Naive thymus-derived CD4-positive, alpha-beta T cell (primary cell): Measurements from ENCODE around the gene DYNC1I1. TPM values are rescaled to one million over a fixed set of nuclear protein-coding genes. Genes with fewer than 3 reads are reported as not detected.

Source experiments
- ATAC-seq: fragments of 150-1000 bp; cut with Tn5 transposase; 2 replicates; pipeline ENCODE4 v1.10.0; 2021; ENCODE audit warnings: mild to moderate bottlenecking, moderate library complexity
- CTCF ChIA-PET: fragments of 350-600 bp; sonication (Branson Sonifier 250); formaldehyde crosslinking; loops from one replicate; lab custom pipeline; 2021; ENCODE audit warnings: antibody characterized with exemption; lab: Charles Lee
- POLR2A ChIA-PET: fragments of 350-600 bp; sonication (Branson Sonifier 250); formaldehyde crosslinking; loops from one replicate; lab custom pipeline; 2021; ENCODE audit warnings: antibody characterized with exemption, inconsistent platforms; lab: Charles Lee
- DNase-seq, 9 donors: peaks; one replicate each; pipeline versions ENCODE4 v3.0.0 to v3.0.0-alpha.2; 2020 to 2022; ENCODE audit warnings: mixed read lengths in 1 of 9
- H3K27ac ChIP-seq: one replicate; pipeline ENCODE4 v1.7.0; 2013; ENCODE audit warnings: mild to moderate bottlenecking, low read depth, low read length, moderate library complexity
- H3K27me3 ChIP-seq, 2 donors: one replicate each; pipeline ENCODE4 v1.7.0; 2013; ENCODE audit warnings: low read length in 2 of 2, mild to moderate bottlenecking in 2 of 2, moderate library complexity in 2 of 2; ENCODE audit not compliant: control insufficient read depth in 2 of 2, insufficient read depth in 2 of 2
- H3K36me3 ChIP-seq, 3 experiments: 1 replicate in 2 of 3; 2 replicates in 1 of 3; pipeline ENCODE4 v1.7.0; 2013; ENCODE audit warnings: low read length in 3 of 3, mild to moderate bottlenecking in 3 of 3, moderate library complexity in 1 of 3; ENCODE audit not compliant: insufficient read depth in 3 of 3, control insufficient read depth in 2 of 3
- H3K4me1 ChIP-seq, 2 donors: one replicate each; pipeline ENCODE4 v1.7.0; 2013; ENCODE audit warnings: low read length in 2 of 2, mild to moderate bottlenecking in 2 of 2, moderate library complexity in 1 of 2; ENCODE audit not compliant: control insufficient read depth in 2 of 2, insufficient read depth in 2 of 2
- H3K4me3 ChIP-seq: 2 replicates; pipeline ENCODE4 v1.7.0; 2013; ENCODE audit warnings: mild to moderate bottlenecking, low read length
- H3K9me3 ChIP-seq, 3 experiments: 1 replicate in 2 of 3; 2 replicates in 1 of 3; pipeline ENCODE4 v1.7.0; 2013; ENCODE audit warnings: low read length in 3 of 3; ENCODE audit not compliant: control insufficient read depth in 2 of 3
- H3K27ac Mint-ChIP-seq, 9 donors: one replicate each; pipeline ENCODE4 v1.8.0; 2020 to 2022; ENCODE audit warnings: mixed read lengths in 9 of 9, mild to moderate bottlenecking in 8 of 9, moderate library complexity in 5 of 9, inconsistent platforms in 2 of 9
- H3K27me3 Mint-ChIP-seq, 5 donors: one replicate each; pipeline ENCODE4 v1.8.0; 2021 to 2022; ENCODE audit warnings: mixed read lengths in 5 of 5, mild to moderate bottlenecking in 1 of 5
- H3K36me3 Mint-ChIP-seq, 5 donors: one replicate each; pipeline ENCODE4 v1.8.0; 2020 to 2022; ENCODE audit warnings: mixed read lengths in 5 of 5, mild to moderate bottlenecking in 3 of 5, inconsistent platforms in 1 of 5
- H3K4me1 Mint-ChIP-seq, 7 donors: one replicate each; pipeline ENCODE4 v1.8.0; 2020 to 2022; ENCODE audit warnings: mixed read lengths in 7 of 7, mild to moderate bottlenecking in 3 of 7, inconsistent platforms in 1 of 7
- H3K4me3 Mint-ChIP-seq, 10 donors: one replicate each; pipeline ENCODE4 v1.8.0; 2020 to 2022; ENCODE audit warnings: mild to moderate bottlenecking in 10 of 10, mixed read lengths in 10 of 10, moderate library complexity in 6 of 10, inconsistent platforms in 2 of 10
- H3K9me3 Mint-ChIP-seq, 11 donors: one replicate each; pipeline ENCODE4 v1.8.0; 2020 to 2022; ENCODE audit warnings: mixed read lengths in 11 of 11, mild to moderate bottlenecking in 4 of 11, inconsistent platforms in 1 of 11, moderate library complexity in 1 of 11
- intact Hi-C, 2 donors: fragments of 100-400 bp; cut with micrococcal nuclease; formaldehyde crosslinking; loops; one replicate each; pipeline ENCODE4 v1.15.1; 2023
- polyA plus RNA-seq, 2 donors: library from polyadenylated mRNA; unstranded; fragments of 300-500 nt; fragmentation: Illumina TruSeq; gene quantifications; one replicate each; pipeline ENCODE4 v1.2.3, GENCODE V29; 2021
- total RNA-seq, 6 experiments: library from RNA in 5 of 6; stranded (reverse) in 5 of 6; gene quantifications; 1 replicate in 5 of 6; 2 replicates in 1 of 6; pipeline ENCODE4 v1.2.3 and lab custom pipeline; 2021 to 2026

Gene DYNC1I1
- total and polyA plus RNA-seq, 7 experiments from 2014 or later, result 0.61 TPM; not detected in 6

DNA sequence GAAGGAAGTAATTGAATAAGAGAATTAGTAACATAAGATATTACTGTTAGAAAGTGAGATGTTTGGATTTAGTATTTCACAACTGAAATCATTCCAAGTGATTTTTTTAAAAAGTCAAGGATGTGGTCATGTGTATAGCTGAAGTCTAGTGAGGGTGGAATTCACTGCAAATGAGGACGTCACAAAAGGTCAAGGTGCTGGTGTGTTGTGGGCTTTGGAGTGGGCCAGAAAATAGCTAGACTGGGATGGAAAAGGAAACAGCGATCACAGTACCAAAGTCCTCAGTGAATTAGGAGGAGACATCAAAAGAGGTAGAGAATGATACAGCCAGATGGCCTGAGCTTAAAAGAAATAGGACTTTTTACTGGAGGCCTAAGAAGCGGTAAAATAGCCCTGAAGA is 272.8 kb downstream of the DYNC1I1 start:
- Mint-ChIP-seq H3K4me3 (no peak overlapping the region), H3K4me1 (no peaks in the 10 kb centered on the region), H3K9me3 (peaks cover 0 to 1% (median 0%) of the 10 kb centered on the region in 11 donors), H3K27me3 (peaks cover 4 to 17% (median 15%) of the 10 kb centered on the region in 5 donors), H3K27ac (no peak overlapping the region), H3K36me3 (no peaks in the 10 kb centered on the region)
- Histone ChIP-seq H3K4me1 (no peaks in the 10 kb centered on the region), H3K36me3 (no peaks in the 10 kb centered on the region), H3K4me3 (no peak overlapping the region), H3K27me3 (no peaks in the 10 kb centered on the region), H3K27ac (no peak overlapping the region), H3K9me3 (no peaks in the 10 kb centered on the region)
- ChIA-PET CTCF (no interaction called here), POLR2A (no interaction called here)
- intact Hi-C loops, result no loop called here
- ATAC-seq (no peak), DNase-seq (no peak)

DNA sequence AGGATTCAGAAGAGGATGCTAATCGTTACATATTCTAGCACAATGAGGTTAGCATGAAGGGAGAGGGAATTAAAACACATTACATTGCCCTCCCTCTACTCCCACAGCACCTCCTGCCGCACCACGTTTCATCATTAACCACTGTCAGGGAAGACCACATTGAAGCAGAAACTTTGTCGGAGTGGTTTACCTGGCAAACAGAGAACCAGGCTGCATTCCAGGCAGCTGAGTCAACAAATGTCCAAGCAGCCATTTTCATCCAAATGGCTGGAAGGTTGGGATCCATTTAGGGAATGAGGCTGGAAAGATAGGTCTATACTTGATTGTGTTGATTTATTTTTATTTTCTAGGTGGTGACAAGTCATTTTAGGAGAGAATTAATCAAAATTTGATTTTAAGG is 273.6 kb downstream of the DYNC1I1 start:
- Histone ChIP-seq H3K27ac (no peak overlapping the region), H3K4me1 (no peaks in the 10 kb centered on the region), H3K27me3 (no peaks in the 10 kb centered on the region), H3K4me3 (no peak overlapping the region), H3K36me3 (no peaks in the 10 kb centered on the region), H3K9me3 (no peaks in the 10 kb centered on the region)
- ChIA-PET POLR2A (no interaction called here), CTCF (no interaction called here)
- no peak overlapping the region for H3K27ac Mint-ChIP-seq
- no peak overlapping the region for H3K4me3 Mint-ChIP-seq
- DNase-seq (no peak), ATAC-seq (no peak)
- H3K36me3 Mint-ChIP-seq, result no peaks in the 10 kb centered on the region
- H3K27me3 Mint-ChIP-seq, result peaks cover 0 to 11% (median 8%) of the 10 kb centered on the region in 5 donors
- intact Hi-C loops, result no loop called here
- H3K9me3 Mint-ChIP-seq, result no peaks in the 10 kb centered on the region
- no peaks in the 10 kb centered on the region for H3K4me1 Mint-ChIP-seq

DNA sequence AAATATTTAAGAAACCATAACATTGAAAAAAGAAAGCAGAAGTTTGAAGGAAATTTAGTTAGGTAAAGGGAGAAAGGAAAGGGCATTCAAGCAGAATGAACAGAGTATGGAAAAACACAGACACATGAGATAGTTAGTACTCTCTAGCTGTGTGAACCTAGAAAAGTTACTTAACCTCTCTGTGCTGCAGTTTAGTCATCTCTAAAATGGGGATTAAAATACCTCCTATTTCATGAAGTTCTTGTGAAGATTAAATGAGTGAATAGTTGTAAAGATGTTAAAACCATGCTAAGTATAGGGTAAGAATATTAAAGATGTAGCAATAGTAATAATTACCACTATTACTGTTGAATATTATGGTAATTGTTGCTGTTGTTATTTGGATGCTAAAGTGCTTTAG is 279.9 kb downstream of the DYNC1I1 start:
- no peak overlapping the region for H3K4me3 Mint-ChIP-seq
- ChIA-PET POLR2A (no interaction called here), CTCF (no interaction called here)
- no peaks in the 10 kb centered on the region for H3K36me3 Mint-ChIP-seq
- Histone ChIP-seq H3K27me3 (no peaks in the 10 kb centered on the region), H3K9me3 (no peaks in the 10 kb centered on the region), H3K36me3 (no peaks in the 10 kb centered on the region), H3K4me3 (no peak overlapping the region), H3K27ac (no peak overlapping the region), H3K4me1 (no peaks in the 10 kb centered on the region)
- intact Hi-C loops, result no loop called here
- H3K27ac Mint-ChIP-seq, result no peak overlapping the region
- no peaks in the 10 kb centered on the region for H3K9me3 Mint-ChIP-seq
- no peak for ATAC-seq
- no peaks in the 10 kb centered on the region for H3K4me1 Mint-ChIP-seq
- peaks cover 7 to 18% (median 11%) of the 10 kb centered on the region in 5 donors for H3K27me3 Mint-ChIP-seq
- no peak for DNase-seq

DNA sequence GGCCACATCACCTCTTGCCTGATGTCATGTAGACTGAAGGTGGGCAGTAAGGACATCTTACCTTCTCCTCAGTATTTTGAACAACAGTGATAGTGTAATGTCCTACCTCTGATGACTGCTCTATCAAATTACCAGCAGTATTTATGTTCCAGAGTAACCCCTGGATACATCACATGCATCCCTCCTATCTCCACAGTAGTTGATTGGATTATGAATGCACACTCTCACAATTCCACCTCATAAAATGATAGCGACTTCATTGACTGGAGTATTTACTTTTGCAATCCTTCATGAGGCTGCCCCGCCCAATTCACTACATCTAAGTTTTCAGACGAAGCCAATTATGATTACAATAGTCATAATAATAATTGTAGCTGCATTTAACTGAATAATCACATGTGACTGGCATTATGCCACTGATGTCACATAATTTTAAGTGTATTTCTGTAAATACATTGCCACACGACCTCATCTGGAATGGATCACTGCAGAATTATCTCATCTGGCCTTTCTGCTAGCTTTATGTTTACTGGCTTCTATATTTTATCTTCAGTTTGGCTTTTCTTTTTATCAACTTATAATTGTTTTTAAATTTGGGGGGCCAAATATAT is 280.6 kb downstream of the DYNC1I1 start:
- ATAC-seq, result no peak
- Histone ChIP-seq H3K9me3 (no peaks in the 10 kb centered on the region), H3K36me3 (no peaks in the 10 kb centered on the region), H3K4me3 (no peak overlapping the region), H3K27me3 (no peaks in the 10 kb centered on the region), H3K27ac (no peak overlapping the region), H3K4me1 (no peaks in the 10 kb centered on the region)
- ChIA-PET POLR2A (no interaction called here), CTCF (no interaction called here)
- Mint-ChIP-seq H3K36me3 (no peaks in the 10 kb centered on the region), H3K4me1 (no peaks in the 10 kb centered on the region), H3K27me3 (peaks cover 7 to 18% (median 15%) of the 10 kb centered on the region in 5 donors), H3K9me3 (no peaks in the 10 kb centered on the region), H3K4me3 (no peak overlapping the region), H3K27ac (no peak overlapping the region)
- DNase-seq, result no peak
- intact Hi-C loops, result no loop called here

DNA sequence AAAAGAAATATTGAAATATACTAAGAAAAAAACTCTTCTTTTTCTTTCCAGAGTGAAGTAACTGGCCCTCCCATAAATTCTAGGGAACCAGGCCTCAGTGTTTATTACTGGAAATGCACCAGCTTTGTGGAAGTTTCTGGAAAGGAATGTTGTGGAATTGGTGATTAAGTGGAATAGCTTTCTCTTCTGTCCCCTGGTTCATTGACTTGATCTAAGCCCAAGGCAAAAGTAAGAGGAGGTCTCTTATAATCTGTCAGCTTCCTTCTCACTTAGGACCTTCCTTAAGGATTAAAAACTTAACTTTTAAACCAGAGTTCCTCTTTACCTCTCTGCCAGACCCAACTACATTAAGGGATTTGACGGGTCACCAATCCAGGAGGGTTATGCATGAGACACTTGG is 283.4 kb downstream of the DYNC1I1 start:
- no peaks in the 10 kb centered on the region for H3K9me3 ChIP-seq
- ATAC-seq (no peak), DNase-seq (no peak)
- H3K4me3 Mint-ChIP-seq, result no peak overlapping the region
- H3K4me3 ChIP-seq, result no peak overlapping the region
- no peaks in the 10 kb centered on the region for H3K36me3 ChIP-seq
- H3K4me1 ChIP-seq, result no peaks in the 10 kb centered on the region
- intact Hi-C loops, result no loop called here
- H3K9me3 Mint-ChIP-seq, result no peaks in the 10 kb centered on the region
- ChIA-PET CTCF (no interaction called here), POLR2A (no interaction called here)
- H3K4me1 Mint-ChIP-seq, result no peaks in the 10 kb centered on the region
- H3K27me3 ChIP-seq, result no peaks in the 10 kb centered on the region
- no peak overlapping the region for H3K27ac ChIP-seq
- H3K27ac Mint-ChIP-seq, result no peak overlapping the region
- H3K27me3 Mint-ChIP-seq, result peaks cover 16 to 29% (median 18%) of the 10 kb centered on the region in 5 donors
- H3K36me3 Mint-ChIP-seq, result no peaks in the 10 kb centered on the region

DNA sequence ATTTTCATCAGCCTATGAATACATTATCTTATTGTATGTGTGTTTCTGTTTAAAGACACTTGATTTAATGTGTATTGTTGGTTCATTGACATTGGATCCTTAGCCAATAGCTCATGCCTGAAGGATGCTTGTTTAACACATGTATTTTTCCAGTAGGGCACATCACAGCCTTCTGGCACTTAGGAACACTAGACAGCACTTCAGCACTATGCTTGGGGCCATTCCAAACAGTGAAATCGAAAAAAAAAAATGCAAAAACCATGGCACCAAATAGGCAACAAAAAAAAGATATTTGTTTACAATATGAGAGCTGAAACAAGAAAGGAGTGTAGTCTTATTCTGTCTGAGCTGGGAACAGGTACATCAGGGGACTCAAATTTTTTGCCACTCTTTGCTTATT is 286.7 kb downstream of the DYNC1I1 start:
- CTCF ChIA-PET, result interaction anchor here (0.6 kb wide), 1 partner anchor 443 kb away, joined by 3 read pairs; no protein-coding TSS in a partner anchor
- no peak overlapping the region for H3K27ac ChIP-seq
- POLR2A ChIA-PET, result no interaction called here
- H3K4me1 Mint-ChIP-seq, result peaks cover 0 to 2% (median 0%) of the 10 kb centered on the region in 7 donors
- no peaks in the 10 kb centered on the region for H3K36me3 ChIP-seq
- DNase-seq (no peak), ATAC-seq (no peak)
- H3K4me3 ChIP-seq, result no peak overlapping the region
- no peaks in the 10 kb centered on the region for H3K27me3 ChIP-seq
- H3K4me1 ChIP-seq, result no peaks in the 10 kb centered on the region
- H3K4me3 Mint-ChIP-seq, result no peak overlapping the region
- intact Hi-C loops, result no loop called here
- H3K27ac Mint-ChIP-seq, result no peak overlapping the region
- H3K9me3 Mint-ChIP-seq, result no peaks in the 10 kb centered on the region
- H3K9me3 ChIP-seq, result no peaks in the 10 kb centered on the region
- peaks cover 13 to 48% (median 25%) of the 10 kb centered on the region in 5 donors for H3K27me3 Mint-ChIP-seq
- no peaks in the 10 kb centered on the region for H3K36me3 Mint-ChIP-seq

DNA sequence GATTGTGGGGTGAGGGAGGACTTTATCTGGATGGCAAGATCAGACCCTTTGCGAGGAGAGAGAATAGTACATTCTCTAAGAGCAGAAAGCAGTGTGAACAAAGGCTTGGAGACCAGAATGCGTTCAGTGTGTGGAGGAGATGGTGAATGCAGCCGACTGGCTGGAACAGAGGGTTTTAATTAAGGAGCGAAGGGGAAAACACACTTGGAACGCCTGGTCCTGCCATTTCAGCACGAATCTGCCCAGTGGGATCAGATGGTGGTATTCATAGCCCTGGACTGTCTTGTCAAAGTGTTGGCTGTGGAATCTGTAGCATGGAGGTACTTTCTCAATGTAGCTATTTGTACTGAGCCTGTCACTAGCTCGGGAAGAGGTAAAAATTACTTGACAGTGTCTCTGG is 288.7 kb downstream of the DYNC1I1 start:
- ChIA-PET CTCF (no interaction called here), POLR2A (no interaction called here)
- no peak overlapping the region for H3K27ac Mint-ChIP-seq
- Histone ChIP-seq H3K27me3 (no peaks in the 10 kb centered on the region), H3K4me3 (no peak overlapping the region), H3K36me3 (no peaks in the 10 kb centered on the region), H3K9me3 (no peaks in the 10 kb centered on the region), H3K27ac (no peak overlapping the region), H3K4me1 (no peaks in the 10 kb centered on the region)
- peaks cover 7 to 59% (median 40%) of the 10 kb centered on the region in 5 donors for H3K27me3 Mint-ChIP-seq
- H3K36me3 Mint-ChIP-seq, result no peaks in the 10 kb centered on the region
- no peak overlapping the region for H3K4me3 Mint-ChIP-seq
- intact Hi-C loops, result no loop called here
- ATAC-seq (no peak), DNase-seq (no peak)
- peaks cover 0 to 2% (median 0%) of the 10 kb centered on the region in 7 donors for H3K4me1 Mint-ChIP-seq
- H3K9me3 Mint-ChIP-seq, result no peaks in the 10 kb centered on the region
